Lung (tissue), 12 donors: ENCODE data around the gene MTFR2. TPM values are rescaled to one million over a fixed set of nuclear protein-coding genes. Genes with fewer than 3 reads are reported as not detected.

Experiments used
- ATAC-seq: fragments of 200-7000 bp; cut with Tn5 transposase; one replicate; pipeline ENCODE4 v1.9.1; 2020; ENCODE audit warnings: moderate number of reproducible peaks; ENCODE audit not compliant: insufficient read depth, low FRiP score
- DNase-seq, 3 donors: peaks; one replicate each; pipeline ENCODE4 v3.0.0-alpha.2; 2013 to 2017
- H3K27ac ChIP-seq, 2 donors: one replicate each; pipeline ENCODE4 v1.5.1; 2013; ENCODE audit warnings: mild to moderate bottlenecking in 2 of 2, moderate library complexity in 2 of 2, control low read depth in 1 of 2, inconsistent platforms in 1 of 2, low read depth in 1 of 2, low read length in 1 of 2
- H3K27me3 ChIP-seq, 3 donors: one replicate each; pipeline ENCODE4 v1.5.1; 2013; ENCODE audit warnings: low read length in 2 of 3; ENCODE audit not compliant: control insufficient read depth in 3 of 3, insufficient read depth in 3 of 3
- H3K36me3 ChIP-seq, 4 donors: one replicate each; pipeline ENCODE4 v1.5.1; 2013; ENCODE audit warnings: low read length in 4 of 4, mild to moderate bottlenecking in 1 of 4, moderate library complexity in 1 of 4; ENCODE audit not compliant: control insufficient read depth in 4 of 4, insufficient read depth in 4 of 4
- H3K4me1 ChIP-seq, 5 donors: one replicate each; pipeline ENCODE4 v1.5.1; 2013; ENCODE audit warnings: low read length in 5 of 5, mild to moderate bottlenecking in 2 of 5, moderate library complexity in 1 of 5; ENCODE audit not compliant: control insufficient read depth in 5 of 5, insufficient read depth in 5 of 5
- H3K4me3 ChIP-seq: one replicate; pipeline ENCODE4 v1.5.1; 2013; ENCODE audit warnings: mild to moderate bottlenecking, control low read depth, moderate library complexity
- H3K9ac ChIP-seq, 2 donors: one replicate each; pipeline ENCODE4 v1.5.1; 2013; ENCODE audit warnings: low read length in 2 of 2, control low read depth in 1 of 2; ENCODE audit not compliant: insufficient read depth in 1 of 2
- H3K9me3 ChIP-seq, 4 donors: one replicate each; pipeline ENCODE4 v1.5.1; 2013; ENCODE audit warnings: low read length in 3 of 4, mild to moderate bottlenecking in 1 of 4, moderate library complexity in 1 of 4; ENCODE audit not compliant: control insufficient read depth in 4 of 4, insufficient read depth in 3 of 4
- WGBS, 2 donors: extraction: QIAGEN DNeasy Blood & Tissue Kit; methylation state at CpG; one replicate each; pipeline ENCODE4 v1.1.7; 2013; 5-methylcytosine and 5-hydroxymethylcytosine counted together
- polyA plus RNA-seq, 2 donors: library from polyadenylated mRNA; stranded (reverse); fragments of 200-250 nt; gene quantifications; one replicate each; pipeline ENCODE4 v1.2.1, GENCODE V29; 2013
- total RNA-seq, 2 donors: library from RNA; depleted of rRNA in 1 of 2; stranded (reverse); fragments of >200 nt in 1 of 2; gene quantifications; one replicate each; pipeline ENCODE4 v1.2.1, GENCODE V29; 2014 to 2021
- TF ChIP-seq, protein P1 (sequence below): IDR thresholded peaks from 2 replicates; pipeline ENCODE4 v1.5.1; 2012; ENCODE audit warnings: mild to moderate bottlenecking; ENCODE audit errors: control extremely low read depth, extremely low read depth
- donor health status: control.
- donor health status: control.
- donor health status: Bipolar disorder and iron deficiency.
- donor health status: healthy.
- donor health status: DM: yes; HTN: yes; CAD: no.

Gene MTFR2
- total and polyA plus RNA-seq, 4 donors, result 0.65 to 2.3 (median 1.3) TPM

DNA sequence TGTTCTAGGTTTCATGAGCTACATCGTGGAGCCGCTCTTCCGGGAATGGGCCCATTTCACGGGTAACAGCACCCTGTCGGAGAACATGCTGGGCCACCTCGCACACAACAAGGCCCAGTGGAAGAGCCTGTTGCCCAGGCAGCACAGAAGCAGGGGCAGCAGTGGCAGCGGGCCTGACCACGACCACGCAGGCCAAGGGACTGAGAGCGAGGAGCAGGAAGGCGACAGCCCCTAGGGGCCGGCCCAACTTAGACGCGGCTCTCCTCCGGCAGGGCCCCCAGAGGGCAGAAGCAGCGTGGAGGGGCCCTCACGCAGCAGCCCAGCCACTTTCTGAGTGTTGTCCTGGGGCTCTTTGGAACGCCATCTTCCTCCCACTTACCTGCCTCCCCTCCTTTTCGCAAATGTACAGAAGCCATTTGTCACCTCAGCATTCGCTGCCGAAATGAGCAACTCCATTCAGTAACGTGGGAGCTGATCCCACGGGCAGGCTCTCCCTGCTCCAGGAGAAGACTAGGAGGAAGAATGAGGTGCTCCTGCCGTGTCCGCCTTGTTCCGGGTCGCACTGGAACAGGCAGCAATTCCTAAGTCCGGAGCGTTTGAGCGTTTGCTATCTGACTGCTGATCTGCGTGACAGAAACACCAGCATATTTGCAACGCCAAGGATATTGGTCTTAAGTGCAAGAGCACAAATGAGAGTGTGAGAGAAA lies 58.4 kb downstream of the MTFR2 start:
- no peaks in the 10 kb centered on the region for H3K9me3 ChIP-seq
- ATAC-seq (no peak), DNase-seq (no peak)
- no peak overlapping the region for H3K27ac ChIP-seq
- H3K9ac ChIP-seq, result no peak overlapping the region
- no peaks in the 10 kb centered on the region for H3K27me3 ChIP-seq
- H3K4me3 ChIP-seq, result no peak overlapping the region
- peaks cover 0 to 24% (median 4%) of the 10 kb centered on the region in 4 donors for H3K36me3 ChIP-seq
- H3K4me1 ChIP-seq, result no peaks in the 10 kb centered on the region
- WGBS, 2 donors, result 95 to 96% methylated on average over 32 of the region's 32 CpGs
- TF ChIP-seq, protein P1, sequence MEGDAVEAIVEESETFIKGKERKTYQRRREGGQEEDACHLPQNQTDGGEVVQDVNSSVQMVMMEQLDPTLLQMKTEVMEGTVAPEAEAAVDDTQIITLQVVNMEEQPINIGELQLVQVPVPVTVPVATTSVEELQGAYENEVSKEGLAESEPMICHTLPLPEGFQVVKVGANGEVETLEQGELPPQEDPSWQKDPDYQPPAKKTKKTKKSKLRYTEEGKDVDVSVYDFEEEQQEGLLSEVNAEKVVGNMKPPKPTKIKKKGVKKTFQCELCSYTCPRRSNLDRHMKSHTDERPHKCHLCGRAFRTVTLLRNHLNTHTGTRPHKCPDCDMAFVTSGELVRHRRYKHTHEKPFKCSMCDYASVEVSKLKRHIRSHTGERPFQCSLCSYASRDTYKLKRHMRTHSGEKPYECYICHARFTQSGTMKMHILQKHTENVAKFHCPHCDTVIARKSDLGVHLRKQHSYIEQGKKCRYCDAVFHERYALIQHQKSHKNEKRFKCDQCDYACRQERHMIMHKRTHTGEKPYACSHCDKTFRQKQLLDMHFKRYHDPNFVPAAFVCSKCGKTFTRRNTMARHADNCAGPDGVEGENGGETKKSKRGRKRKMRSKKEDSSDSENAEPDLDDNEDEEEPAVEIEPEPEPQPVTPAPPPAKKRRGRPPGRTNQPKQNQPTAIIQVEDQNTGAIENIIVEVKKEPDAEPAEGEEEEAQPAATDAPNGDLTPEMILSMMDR, result no peak

DNA sequence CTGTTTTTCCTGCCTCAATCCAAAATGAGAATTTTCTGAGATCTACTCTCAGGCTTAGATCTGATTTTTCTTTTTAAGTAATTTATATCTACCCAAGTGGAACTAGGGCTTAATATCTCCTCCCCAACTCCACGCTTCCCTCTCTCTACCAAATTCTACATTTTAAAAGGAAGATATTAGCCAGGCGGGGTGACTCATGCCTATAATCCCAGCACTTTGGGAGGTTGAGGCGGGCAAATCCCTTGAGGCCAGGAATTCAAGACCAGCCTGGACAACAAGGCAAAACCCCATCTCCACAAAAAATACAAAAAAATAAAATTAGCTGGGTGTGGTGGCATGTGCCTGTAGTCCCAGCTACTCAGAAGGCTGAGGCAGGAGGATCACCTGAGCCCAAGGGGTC lies 61.0 kb downstream of the MTFR2 start:
- DNase-seq (no peak), ATAC-seq (no peak)
- H3K4me1 ChIP-seq, result no peaks in the 10 kb centered on the region
- H3K27ac ChIP-seq, result no peak overlapping the region
- H3K9me3 ChIP-seq, result no peaks in the 10 kb centered on the region
- no peaks in the 10 kb centered on the region for H3K27me3 ChIP-seq
- H3K36me3 ChIP-seq, result peaks cover 0 to 24% (median 5%) of the 10 kb centered on the region in 4 donors
- 97 to 98% methylated on average over 3 of the region's 3 CpGs for WGBS, 2 donors
- no peak overlapping the region for H3K4me3 ChIP-seq
- no peak overlapping the region for H3K9ac ChIP-seq
- TF ChIP-seq, protein P1, result no peak

DNA sequence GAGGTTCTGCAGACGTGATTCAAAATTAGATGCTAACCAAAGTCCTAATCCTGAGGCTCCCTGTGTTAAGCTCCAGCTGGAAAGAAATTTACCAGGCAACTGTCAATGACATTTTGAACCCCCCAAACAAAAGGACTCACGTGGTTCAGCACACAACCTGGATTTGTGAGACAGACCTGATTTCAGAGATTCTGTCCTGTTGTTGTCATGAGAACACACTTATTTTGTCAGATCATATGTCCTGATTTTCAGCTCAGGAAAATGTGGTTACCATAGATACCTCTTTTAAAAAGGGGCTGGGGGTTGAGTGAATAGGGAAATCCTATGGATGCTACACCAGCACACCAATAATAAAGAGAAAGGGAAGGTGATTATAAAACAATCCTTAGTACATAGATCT lies 61.6 kb downstream of the MTFR2 start:
- Histone ChIP-seq H3K9ac (no peak overlapping the region), H3K36me3 (peaks cover 0 to 24% (median 5%) of the 10 kb centered on the region in 4 donors), H3K4me3 (no peak overlapping the region), H3K27me3 (no peaks in the 10 kb centered on the region), H3K9me3 (no peaks in the 10 kb centered on the region), H3K4me1 (no peaks in the 10 kb centered on the region), H3K27ac (no peak overlapping the region)
- TF ChIP-seq, protein P1, result no peak
- ATAC-seq (no peak), DNase-seq (no peak)
- 80 to 87% methylated on average over 2 of the region's 2 CpGs for WGBS, 2 donors

DNA sequence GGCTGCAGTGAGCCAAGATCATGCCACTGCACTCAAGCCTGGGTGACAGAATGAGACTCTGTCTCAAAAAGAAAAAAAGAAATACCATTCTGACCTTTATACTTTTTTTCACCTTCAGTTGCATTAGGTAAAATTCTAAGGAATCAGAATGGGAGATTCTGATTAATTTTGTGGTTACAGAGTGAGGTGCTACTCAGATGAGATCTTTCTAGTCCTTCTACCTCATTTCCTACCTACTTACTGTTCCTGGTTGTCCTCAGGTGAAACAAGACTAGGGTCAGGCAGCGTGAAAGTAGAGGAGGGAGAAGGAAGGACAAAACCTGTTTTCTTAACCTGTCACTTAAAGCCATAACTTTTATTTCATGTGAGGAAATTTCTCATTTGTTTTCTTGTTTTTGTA lies 63.7 kb downstream of the MTFR2 start:
- Histone ChIP-seq H3K36me3 (peaks cover 0 to 21% (median 5%) of the 10 kb centered on the region in 4 donors), H3K27ac (no peak overlapping the region), H3K9me3 (no peaks in the 10 kb centered on the region), H3K9ac (no peak overlapping the region), H3K4me3 (no peak overlapping the region), H3K4me1 (no peaks in the 10 kb centered on the region), H3K27me3 (no peaks in the 10 kb centered on the region)
- 91 to 96% methylated on average over 1 of the region's 1 CpG for WGBS, 2 donors
- ATAC-seq, result no peak
- TF ChIP-seq, protein P1, result no peak
- DNase-seq, result no peak
